K562 (cell line): ENCODE data around the gene POLK. TPM values are rescaled to one million over a fixed set of nuclear protein-coding genes. Genes with fewer than 3 reads are reported as not detected.
A peak's percentile ranks its signal among the peaks of the same experiment; 100 is the strongest.

ENCODE experiments used
- ADNP ChIP-seq: fragments of 200-800 bp; sonication (Bioruptor generic); IDR thresholded peaks from 2 replicates; pipeline ENCODE4 v1.6.1; 2016; ENCODE audit warnings: missing genetic modification characterization, missing compliant biosample characterization
- ARID1B ChIP-seq: fragments of 450-650 bp; IDR thresholded peaks from 2 replicates; pipeline ENCODE4 v1.6.1; 2016; ENCODE audit warnings: antibody characterized with exemption, mild to moderate bottlenecking, inconsistent platforms
- BRD9 ChIP-seq: fragments of 450-650 bp; IDR thresholded peaks from 2 replicates; pipeline ENCODE4 v1.6.1; 2018; ENCODE audit warnings: low read depth; ENCODE audit not compliant: partially characterized antibody
- CHD4 ChIP-seq: fragments of 200-600 bp; sonication (generic); IDR thresholded peaks from 3 replicates; pipeline ENCODE4 v1.6.1; 2012; ENCODE audit warnings: low read depth, mild to moderate bottlenecking, mixed read lengths, low read length, inconsistent platforms; ENCODE audit not compliant: insufficient read depth, insufficient replicate concordance, poor library complexity, severe bottlenecking
- ESRRA ChIP-seq: fragments of 450-650 bp; IDR thresholded peaks from 2 replicates; pipeline ENCODE4 v1.6.1; 2014; ENCODE audit warnings: low read depth, mild to moderate bottlenecking, moderate library complexity, borderline replicate concordance
- GABPA ChIP-seq: fragments of 200-800 bp; sonication (Bioruptor generic); conservative IDR thresholded peaks from 2 replicates; pipeline ENCODE4 v1.6.1; 2016; ENCODE audit warnings: low read depth, missing genetic modification characterization, missing compliant biosample characterization
- JUN ChIP-seq, 2 experiments: sonication (generic) in 1 of 2; formaldehyde crosslinking in 1 of 2; IDR thresholded peaks; 2 replicates each; pipeline versions ENCODE4 v1.6.1 to v1.8.0; 2012 to 2022; ENCODE audit warnings: borderline replicate concordance in 2 of 2, mild to moderate bottlenecking in 2 of 2, improper control_type of control experiment in 1 of 2, low read depth in 1 of 2, low read length in 1 of 2, missing genetic modification reagents in 1 of 2
- JUNB ChIP-seq: fragments of 450-650 bp; formaldehyde crosslinking; conservative IDR thresholded peaks from 2 replicates; pipeline ENCODE4 v1.4.0; 2020; ENCODE audit warnings: mild to moderate bottlenecking
- MAZ ChIP-seq, 2 experiments: fragments of 450-650 bp in 1 of 2; sonication (generic) in 1 of 2; formaldehyde crosslinking; IDR thresholded peaks in 1 of 2; conservative IDR thresholded peaks in 1 of 2; 2 replicates each; pipeline versions ENCODE4 v1.4.0 to v1.5.0; 2020; ENCODE audit warnings: mild to moderate bottlenecking in 1 of 2, missing genetic modification reagents in 1 of 2
- NFIC ChIP-seq: fragments of 450-650 bp; IDR thresholded peaks from 2 replicates; pipeline ENCODE4 v1.6.1; 2017; ENCODE audit warnings: mild to moderate bottlenecking, inconsistent platforms
- PHF21A ChIP-seq: fragments of 450-650 bp; IDR thresholded peaks from 2 replicates; pipeline ENCODE4 v1.6.1; 2017; ENCODE audit warnings: low read depth, borderline replicate concordance
- PHTF2 ChIP-seq: fragments of 250-450 bp; sonication (Bioruptor Pico); IDR thresholded peaks from 2 replicates; pipeline ENCODE4 v1.5.0; 2021; ENCODE audit warnings: mild to moderate bottlenecking
- STAT6 ChIP-seq: sonication (generic); formaldehyde crosslinking; IDR thresholded peaks from 2 replicates; pipeline ENCODE4 v1.8.1; 2023; ENCODE audit warnings: mild to moderate bottlenecking, missing genetic modification reagents
- TCFL5 ChIP-seq: fragments of 250-450 bp; sonication (Bioruptor Pico); conservative IDR thresholded peaks from 2 replicates; pipeline ENCODE4 v1.6.1; 2021; ENCODE audit warnings: mild to moderate bottlenecking, moderate library complexity, matching md5 sums
- TFE3 ChIP-seq: fragments of 450-650 bp; formaldehyde crosslinking; IDR thresholded peaks from 2 replicates; pipeline ENCODE4 v1.4.0; 2020; ENCODE audit warnings: mild to moderate bottlenecking, mixed read lengths
- ZNF398 ChIP-seq: fragments of 250-450 bp; sonication (Bioruptor Pico); IDR thresholded peaks from 2 replicates; pipeline ENCODE4 v1.8.0; 2021; ENCODE audit warnings: moderate library complexity, mild to moderate bottlenecking, inconsistent platforms
- ZNF41 ChIP-seq: fragments of 250-450 bp; sonication (Bioruptor Pico); conservative IDR thresholded peaks from 2 replicates; pipeline ENCODE4 v1.4.0; 2020; ENCODE audit warnings: mild to moderate bottlenecking
- polyA plus RNA-seq, 8 experiments: library from polyadenylated mRNA; depleted of rRNA in 4 of 8; stranded (reverse) in 5 of 8; unstranded in 3 of 8; fragments of >200 nt; fragmentation: Nextera tagmentation in 2 of 8; fragmentation: Illumina TruSeq in 1 of 8; extraction: Ambion mirVana in 2 of 8; extraction: Trizol in 1 of 8; gene quantifications; 2 replicates each; pipeline versions ENCODE4 v1.2.1 to v1.2.3, GENCODE V29; 2011 to 2014; ENCODE audit warnings: inconsistent platforms in 1 of 8, missing spikeins in 1 of 8
- total RNA-seq, 7 experiments: library from RNA; depleted of rRNA in 6 of 7; stranded (reverse); fragments of >200 nt in 6 of 7; fragmentation: Illumina TruSeq in 2 of 7; extraction: Trizol in 2 of 7; gene quantifications; 2 replicates each; pipeline versions ENCODE4 v1.2.1 to v1.2.3, GENCODE V29; 2011 to 2021; ENCODE audit warnings: low replicate concordance in 1 of 7

The POLK gene
- total and polyA plus RNA-seq, 9 of the 15 experiments (the other 6 are each of a cell fraction or from before 2014, with no cell fraction given), result 6.1 to 31.6 (median 16.5) TPM

GRCh38 chr5:75511435-75512382 is at the start of gene POLK, which contains the start of gene CERT1 (continued):
- TF ChIP-seq STAT6 (CRISPR knock-in tag), result no peak
- no peak for TF ChIP-seq TFE3 (CRISPR knock-in tag)
- TF ChIP-seq JUNB (CRISPR knock-in tag), result no peak
- TF ChIP-seq ARID1B, result no peak
- TF ChIP-seq ADNP (tag), result no peak
- TF ChIP-seq MAZ (CRISPR knock-in tag; conservative IDR thresholded peaks at IDR 0.05 in 1 of 2, IDR thresholded peaks at IDR 0.05 in 1 of 2), result peak; percentile 69 to 77
- TF ChIP-seq TCFL5 (CRISPR knock-in tag), result no peak
- TF ChIP-seq ZNF41 (CRISPR knock-in tag), result no peak
- TF ChIP-seq PHF21A, result no peak
- no peak for TF ChIP-seq CHD4
- no peak for TF ChIP-seq BRD9
- no peak for TF ChIP-seq PHTF2 (CRISPR knock-in tag)
- TF ChIP-seq ZNF398 (CRISPR knock-in tag), result no peak
- TF ChIP-seq GABPA, result peak; percentile 63
- TF ChIP-seq NFIC, result no peak
- TF ChIP-seq ESRRA, result no peak
- no peak for TF ChIP-seq JUN (IDR thresholded peaks at IDR 0.05; ENCODE audit: borderline replicate concordance, low read depth, low read length)
- no peak for TF ChIP-seq JUN (CRISPR knock-in tag; IDR thresholded peaks at IDR 0.05; ENCODE audit: borderline replicate concordance)
